ENCODE measurements around the gene AGR3. TPM values are rescaled to one million over a fixed set of nuclear protein-coding genes. Genes with fewer than 3 reads are reported as not detected.

The AGR3 gene
- polyA plus RNA-seq, 1 donor from 2014 or later: not detected

- H3K9me2 ChIP-seq (ENCODE audit: insufficient read depth, low read length): no peaks in the 10 kb centered on the region
- H3K27ac ChIP-seq (ENCODE audit: low read length): no peak overlapping the region
- no peaks in the 10 kb centered on the region for H3F3A ChIP-seq (ENCODE audit: insufficient read depth, low read length, poor library complexity, severe bottlenecking)
- no peak overlapping the region for H3K9ac ChIP-seq (ENCODE audit: low read length)
- H3K36me3 ChIP-seq (ENCODE audit: insufficient read depth, low read length): no peaks in the 10 kb centered on the region
- H4K20me1 ChIP-seq (ENCODE audit: insufficient read depth): no peaks in the 10 kb centered on the region
- TF ChIP-seq MXI1 (conservative IDR thresholded peaks at IDR 0.05; ENCODE audit: poor library complexity, severe bottlenecking) (no peak), TAF1 (IDR thresholded peaks at IDR 0.05; ENCODE audit: low read depth) (no peak), SMC3 (conservative IDR thresholded peaks at IDR 0.05; ENCODE audit: poor library complexity) (no peak), EZH2 (IDR thresholded peaks at IDR 0.05; ENCODE audit: borderline replicate concordance, insufficient read depth, low read length, poor library complexity, severe bottlenecking) (no peak), RAD21 (conservative IDR thresholded peaks at IDR 0.05) (no peak), EP300 (conservative IDR thresholded peaks at IDR 0.05; ENCODE audit: poor library complexity, severe bottlenecking) (no peak), POLR2AphosphoS5 (IDR thresholded peaks at IDR 0.05) (no peak)
- TF ChIP-seq, protein P1, sequence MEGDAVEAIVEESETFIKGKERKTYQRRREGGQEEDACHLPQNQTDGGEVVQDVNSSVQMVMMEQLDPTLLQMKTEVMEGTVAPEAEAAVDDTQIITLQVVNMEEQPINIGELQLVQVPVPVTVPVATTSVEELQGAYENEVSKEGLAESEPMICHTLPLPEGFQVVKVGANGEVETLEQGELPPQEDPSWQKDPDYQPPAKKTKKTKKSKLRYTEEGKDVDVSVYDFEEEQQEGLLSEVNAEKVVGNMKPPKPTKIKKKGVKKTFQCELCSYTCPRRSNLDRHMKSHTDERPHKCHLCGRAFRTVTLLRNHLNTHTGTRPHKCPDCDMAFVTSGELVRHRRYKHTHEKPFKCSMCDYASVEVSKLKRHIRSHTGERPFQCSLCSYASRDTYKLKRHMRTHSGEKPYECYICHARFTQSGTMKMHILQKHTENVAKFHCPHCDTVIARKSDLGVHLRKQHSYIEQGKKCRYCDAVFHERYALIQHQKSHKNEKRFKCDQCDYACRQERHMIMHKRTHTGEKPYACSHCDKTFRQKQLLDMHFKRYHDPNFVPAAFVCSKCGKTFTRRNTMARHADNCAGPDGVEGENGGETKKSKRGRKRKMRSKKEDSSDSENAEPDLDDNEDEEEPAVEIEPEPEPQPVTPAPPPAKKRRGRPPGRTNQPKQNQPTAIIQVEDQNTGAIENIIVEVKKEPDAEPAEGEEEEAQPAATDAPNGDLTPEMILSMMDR (IDR thresholded peaks at IDR 0.05; ENCODE audit: poor library complexity, severe bottlenecking): no peak
- TF ChIP-seq, protein P2, sequence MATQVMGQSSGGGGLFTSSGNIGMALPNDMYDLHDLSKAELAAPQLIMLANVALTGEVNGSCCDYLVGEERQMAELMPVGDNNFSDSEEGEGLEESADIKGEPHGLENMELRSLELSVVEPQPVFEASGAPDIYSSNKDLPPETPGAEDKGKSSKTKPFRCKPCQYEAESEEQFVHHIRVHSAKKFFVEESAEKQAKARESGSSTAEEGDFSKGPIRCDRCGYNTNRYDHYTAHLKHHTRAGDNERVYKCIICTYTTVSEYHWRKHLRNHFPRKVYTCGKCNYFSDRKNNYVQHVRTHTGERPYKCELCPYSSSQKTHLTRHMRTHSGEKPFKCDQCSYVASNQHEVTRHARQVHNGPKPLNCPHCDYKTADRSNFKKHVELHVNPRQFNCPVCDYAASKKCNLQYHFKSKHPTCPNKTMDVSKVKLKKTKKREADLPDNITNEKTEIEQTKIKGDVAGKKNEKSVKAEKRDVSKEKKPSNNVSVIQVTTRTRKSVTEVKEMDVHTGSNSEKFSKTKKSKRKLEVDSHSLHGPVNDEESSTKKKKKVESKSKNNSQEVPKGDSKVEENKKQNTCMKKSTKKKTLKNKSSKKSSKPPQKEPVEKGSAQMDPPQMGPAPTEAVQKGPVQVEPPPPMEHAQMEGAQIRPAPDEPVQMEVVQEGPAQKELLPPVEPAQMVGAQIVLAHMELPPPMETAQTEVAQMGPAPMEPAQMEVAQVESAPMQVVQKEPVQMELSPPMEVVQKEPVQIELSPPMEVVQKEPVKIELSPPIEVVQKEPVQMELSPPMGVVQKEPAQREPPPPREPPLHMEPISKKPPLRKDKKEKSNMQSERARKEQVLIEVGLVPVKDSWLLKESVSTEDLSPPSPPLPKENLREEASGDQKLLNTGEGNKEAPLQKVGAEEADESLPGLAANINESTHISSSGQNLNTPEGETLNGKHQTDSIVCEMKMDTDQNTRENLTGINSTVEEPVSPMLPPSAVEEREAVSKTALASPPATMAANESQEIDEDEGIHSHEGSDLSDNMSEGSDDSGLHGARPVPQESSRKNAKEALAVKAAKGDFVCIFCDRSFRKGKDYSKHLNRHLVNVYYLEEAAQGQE (IDR thresholded peaks at IDR 0.05; ENCODE audit: borderline replicate concordance): no peak
- no peak overlapping the region for H3K4me3 ChIP-seq (ENCODE audit: low read length)
- H2AFZ ChIP-seq (ENCODE audit: low read depth, low read length): no peak overlapping the region
- no peaks in the 10 kb centered on the region for H3K27me3 ChIP-seq (ENCODE audit: insufficient read depth, low read depth, low read length)
- no peaks in the 10 kb centered on the region for H3K79me2 ChIP-seq (replicated peaks; ENCODE audit: insufficient read depth, low read length)
- H3K4me2 ChIP-seq (ENCODE audit: low read length): no peak overlapping the region
- no peaks in the 10 kb centered on the region for H3K9me3 ChIP-seq (ENCODE audit: low read length)
Measured at GRCh38 chr7:16889851-16890415, 8.2 kb upstream of the AGR3 start.

DNA sequence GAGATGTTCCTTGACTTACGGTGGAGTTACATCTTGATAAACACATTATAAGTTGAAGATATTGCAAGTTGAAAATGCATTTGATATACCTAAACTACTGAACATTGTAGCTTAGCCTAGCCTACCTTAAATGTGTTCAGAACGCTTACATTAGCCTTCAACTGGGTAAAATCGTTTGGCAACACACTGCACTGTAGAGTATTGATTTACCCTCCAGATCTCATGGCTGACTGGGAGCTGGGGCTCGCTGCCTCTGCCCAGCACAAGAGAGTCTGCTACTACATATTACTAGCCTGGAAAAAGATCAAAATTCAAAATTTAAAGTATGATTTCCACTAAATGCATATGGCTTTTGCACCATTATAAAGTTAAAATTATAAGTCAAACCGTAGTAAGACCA is 7.5 kb upstream of the AGR3 start:
- Histone ChIP-seq H3K4me3 (ENCODE audit: low read length) (no peak overlapping the region), H3K27me3 (ENCODE audit: insufficient read depth, low read depth, low read length) (no peaks in the 10 kb centered on the region), H4K20me1 (ENCODE audit: insufficient read depth) (no peaks in the 10 kb centered on the region), H3K36me3 (ENCODE audit: insufficient read depth, low read length) (no peaks in the 10 kb centered on the region), H3K9ac (ENCODE audit: low read length) (no peak overlapping the region), H3K9me2 (ENCODE audit: insufficient read depth, low read length) (no peaks in the 10 kb centered on the region), H3K27ac (ENCODE audit: low read length) (no peak overlapping the region), H3K9me3 (ENCODE audit: low read length) (no peaks in the 10 kb centered on the region), H3K79me2 (replicated peaks; ENCODE audit: insufficient read depth, low read length) (no peaks in the 10 kb centered on the region), H3K4me2 (ENCODE audit: low read length) (no peak overlapping the region), H3F3A (ENCODE audit: insufficient read depth, low read length, poor library complexity, severe bottlenecking) (no peaks in the 10 kb centered on the region), H2AFZ (ENCODE audit: low read depth, low read length) (no peak overlapping the region)
- TF ChIP-seq EZH2 (IDR thresholded peaks at IDR 0.05; ENCODE audit: borderline replicate concordance, insufficient read depth, low read length, poor library complexity, severe bottlenecking): no peak
- TF ChIP-seq RAD21 (conservative IDR thresholded peaks at IDR 0.05): no peak
- TF ChIP-seq, protein P2 (IDR thresholded peaks at IDR 0.05; ENCODE audit: borderline replicate concordance): no peak
- TF ChIP-seq POLR2AphosphoS5 (IDR thresholded peaks at IDR 0.05): no peak
- TF ChIP-seq, protein P1 (IDR thresholded peaks at IDR 0.05; ENCODE audit: poor library complexity, severe bottlenecking): no peak
- no peak for TF ChIP-seq SMC3 (conservative IDR thresholded peaks at IDR 0.05; ENCODE audit: poor library complexity)
- no peak for TF ChIP-seq TAF1 (IDR thresholded peaks at IDR 0.05; ENCODE audit: low read depth)
- no peak for TF ChIP-seq MXI1 (conservative IDR thresholded peaks at IDR 0.05; ENCODE audit: poor library complexity, severe bottlenecking)
- TF ChIP-seq EP300 (conservative IDR thresholded peaks at IDR 0.05; ENCODE audit: poor library complexity, severe bottlenecking): no peak

Measured in neural cell (in vitro differentiated cells).